Nephron progenitor cell (in vitro differentiated cells): ENCODE results near the gene CPEB4.
A peak's percentile ranks its signal among the peaks of the same experiment; 100 is the strongest.

Source experiments
- DNase-seq: peaks from one replicate; pipeline ENCODE4 v3.0.0; 2021
- H3K27ac Mint-ChIP-seq: 2 replicates; pipeline ENCODE4 v1.8.0; 2021; ENCODE audit warnings: mild to moderate bottlenecking, moderate library complexity, mixed read lengths
- H3K27me3 Mint-ChIP-seq: 2 replicates; pipeline ENCODE4 v1.8.0; 2021; ENCODE audit warnings: mild to moderate bottlenecking, low read depth, mixed read lengths; ENCODE audit not compliant: poor library complexity
- H3K36me3 Mint-ChIP-seq: 2 replicates; pipeline ENCODE4 v1.8.0; 2021; ENCODE audit warnings: low read depth, mixed read lengths
- H3K4me1 Mint-ChIP-seq: 2 replicates; pipeline ENCODE4 v1.8.0; 2021; ENCODE audit warnings: mixed read lengths
- H3K4me3 Mint-ChIP-seq: 2 replicates; pipeline ENCODE4 v1.8.0; 2021; ENCODE audit warnings: mild to moderate bottlenecking, moderate library complexity, mixed read lengths
- H3K9me3 Mint-ChIP-seq: 2 replicates; pipeline ENCODE4 v1.8.0; 2021; ENCODE audit warnings: mild to moderate bottlenecking, moderate library complexity, mixed read lengths
- TF ChIP-seq, protein P1 (sequence below): fragments of 200-600 bp; sonication (generic); IDR thresholded peaks from 2 replicates; pipeline ENCODE4 v1.5.0; 2021; ENCODE audit warnings: antibody characterized with exemption

CPEB4 gene

DNA sequence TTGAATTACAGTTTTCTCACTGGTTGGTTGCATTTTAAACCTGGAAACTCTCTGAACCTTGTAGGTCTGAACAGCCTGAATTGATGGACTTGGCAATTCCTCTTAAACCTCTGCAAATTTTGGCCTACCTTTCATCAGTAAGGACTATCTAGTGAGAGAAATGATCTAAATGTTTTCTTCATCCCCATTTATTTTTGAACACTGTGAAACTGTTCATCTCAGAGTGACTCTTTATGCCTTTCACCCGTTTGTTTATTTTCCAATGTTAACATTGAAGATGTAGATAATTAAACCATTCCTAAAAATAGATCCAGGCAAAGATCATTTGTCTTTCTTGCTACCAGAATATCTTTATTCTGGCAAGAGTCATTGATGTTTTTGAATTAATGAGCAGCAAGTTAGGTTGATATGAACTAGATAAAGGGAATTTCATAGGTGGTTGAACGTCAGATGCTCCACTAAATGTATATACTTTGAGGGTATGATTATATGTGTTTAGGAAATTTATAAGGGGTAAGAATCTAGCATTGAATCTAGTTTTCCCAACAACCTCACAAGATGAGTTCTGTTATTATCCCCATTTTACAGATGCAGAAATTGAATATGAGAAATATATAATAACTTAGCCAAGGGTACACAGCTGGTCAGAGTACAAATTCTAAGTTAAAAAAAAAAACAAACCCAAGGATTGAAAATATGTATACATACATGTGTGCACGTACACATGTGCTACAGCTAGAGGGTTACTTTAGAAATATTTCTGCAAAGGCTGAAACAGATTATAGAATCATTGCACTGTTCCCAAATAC, 3.4 kb downstream of the CPEB4 start:
- Mint-ChIP-seq H3K27me3 (peaks cover 27% of the 10 kb centered on the region), H3K36me3 (no peaks in the 10 kb centered on the region), H3K4me3 (peak overlapping the region; percentile 64), H3K9me3 (no peaks in the 10 kb centered on the region), H3K27ac (no peak overlapping the region), H3K4me1 (peaks cover 50% of the 10 kb centered on the region)
- DNase-seq, result no peak
- TF ChIP-seq, protein P1, sequence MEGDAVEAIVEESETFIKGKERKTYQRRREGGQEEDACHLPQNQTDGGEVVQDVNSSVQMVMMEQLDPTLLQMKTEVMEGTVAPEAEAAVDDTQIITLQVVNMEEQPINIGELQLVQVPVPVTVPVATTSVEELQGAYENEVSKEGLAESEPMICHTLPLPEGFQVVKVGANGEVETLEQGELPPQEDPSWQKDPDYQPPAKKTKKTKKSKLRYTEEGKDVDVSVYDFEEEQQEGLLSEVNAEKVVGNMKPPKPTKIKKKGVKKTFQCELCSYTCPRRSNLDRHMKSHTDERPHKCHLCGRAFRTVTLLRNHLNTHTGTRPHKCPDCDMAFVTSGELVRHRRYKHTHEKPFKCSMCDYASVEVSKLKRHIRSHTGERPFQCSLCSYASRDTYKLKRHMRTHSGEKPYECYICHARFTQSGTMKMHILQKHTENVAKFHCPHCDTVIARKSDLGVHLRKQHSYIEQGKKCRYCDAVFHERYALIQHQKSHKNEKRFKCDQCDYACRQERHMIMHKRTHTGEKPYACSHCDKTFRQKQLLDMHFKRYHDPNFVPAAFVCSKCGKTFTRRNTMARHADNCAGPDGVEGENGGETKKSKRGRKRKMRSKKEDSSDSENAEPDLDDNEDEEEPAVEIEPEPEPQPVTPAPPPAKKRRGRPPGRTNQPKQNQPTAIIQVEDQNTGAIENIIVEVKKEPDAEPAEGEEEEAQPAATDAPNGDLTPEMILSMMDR, result no peak

DNA sequence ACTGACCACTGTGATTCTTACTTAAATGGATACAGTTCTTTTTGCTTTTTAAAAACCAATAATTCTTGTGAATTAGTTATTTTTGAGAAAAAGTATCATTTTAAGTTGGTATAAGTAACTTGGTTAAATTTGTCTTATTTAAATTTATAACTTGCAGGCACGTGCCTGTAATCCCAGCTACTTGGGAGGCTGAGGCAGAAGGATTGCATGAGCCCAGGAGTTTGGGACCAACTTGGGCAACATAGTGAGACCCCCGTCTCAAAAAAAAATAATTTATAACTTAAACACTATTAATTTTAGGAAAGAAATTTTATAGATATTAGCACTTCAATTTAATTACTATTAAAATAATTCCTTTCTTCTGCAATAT, 5.0 kb downstream of the CPEB4 start:
- TF ChIP-seq, protein P1, result no peak
- no peak overlapping the region for H3K27ac Mint-ChIP-seq
- H3K36me3 Mint-ChIP-seq, result no peaks in the 10 kb centered on the region
- peaks cover 44% of the 10 kb centered on the region for H3K4me1 Mint-ChIP-seq
- H3K9me3 Mint-ChIP-seq, result no peaks in the 10 kb centered on the region
- no peak for DNase-seq
- no peak overlapping the region for H3K4me3 Mint-ChIP-seq
- peaks cover 25% of the 10 kb centered on the region for H3K27me3 Mint-ChIP-seq

DNA sequence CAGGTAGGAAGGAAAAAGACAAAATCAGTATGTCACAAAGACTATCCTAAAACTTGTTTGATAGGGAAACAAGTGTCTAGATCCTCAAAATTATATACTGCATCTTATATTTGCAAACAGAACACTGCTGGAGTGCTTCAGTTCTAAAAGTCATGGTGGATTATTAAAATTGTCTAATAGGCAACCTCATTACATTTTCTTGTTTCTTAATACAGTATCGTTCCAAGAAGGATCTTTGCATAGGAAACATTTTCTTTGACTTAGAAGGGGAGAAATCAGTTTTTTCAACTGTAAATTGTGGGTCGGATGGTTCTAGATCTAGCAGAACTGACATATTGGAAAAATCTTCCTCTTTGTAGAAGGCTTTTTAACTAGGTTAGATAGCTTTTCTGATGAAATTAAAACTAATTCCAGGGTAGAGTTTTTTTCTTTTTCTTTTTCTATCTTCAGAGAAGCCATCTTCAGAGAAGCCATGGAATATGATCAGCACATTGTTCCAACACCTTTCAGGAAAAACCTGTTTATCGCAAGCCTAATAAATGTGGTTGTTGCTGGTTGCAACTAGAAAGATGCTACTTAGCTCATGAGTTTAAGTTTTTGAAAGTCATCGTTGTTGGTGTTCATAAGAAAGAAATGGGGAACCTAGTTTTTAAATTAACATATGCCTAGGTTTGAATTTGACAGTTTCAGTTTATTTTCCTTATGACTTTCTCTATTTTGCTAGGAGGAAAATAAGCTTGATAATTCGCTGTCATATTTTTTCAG, 7.4 kb downstream of the CPEB4 start:
- peaks cover 8% of the 10 kb centered on the region for H3K27me3 Mint-ChIP-seq
- H3K27ac Mint-ChIP-seq, result no peak overlapping the region
- TF ChIP-seq, protein P1, result no peak
- H3K9me3 Mint-ChIP-seq, result no peaks in the 10 kb centered on the region
- DNase-seq, result no peak
- no peak overlapping the region for H3K4me3 Mint-ChIP-seq
- H3K4me1 Mint-ChIP-seq, result peaks cover 23% of the 10 kb centered on the region
- no peaks in the 10 kb centered on the region for H3K36me3 Mint-ChIP-seq

DNA sequence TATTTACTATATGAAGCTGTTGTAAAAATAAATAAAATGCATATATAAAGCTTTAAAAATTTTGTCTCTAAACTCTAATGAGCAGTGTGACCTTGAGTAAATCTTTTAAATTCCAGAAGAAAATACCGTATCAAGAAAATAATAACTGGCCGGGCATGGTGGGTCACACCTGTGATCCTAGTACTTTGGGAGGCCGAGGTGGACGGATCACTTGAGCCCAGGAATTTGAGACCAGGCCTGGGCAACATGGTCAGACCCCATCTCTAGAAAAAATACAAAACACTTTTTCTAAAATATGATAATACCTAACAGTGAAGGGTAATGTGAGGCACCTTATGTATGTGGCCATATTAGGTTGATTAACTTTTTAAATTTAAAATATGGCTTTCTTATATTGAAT, 8.5 kb downstream of the CPEB4 start:
- TF ChIP-seq, protein P1, result no peak
- Mint-ChIP-seq H3K27ac (no peak overlapping the region), H3K9me3 (no peaks in the 10 kb centered on the region), H3K4me1 (peaks cover 14% of the 10 kb centered on the region), H3K27me3 (peaks cover 6% of the 10 kb centered on the region), H3K36me3 (no peaks in the 10 kb centered on the region), H3K4me3 (no peak overlapping the region)
- DNase-seq, result no peak

DNA sequence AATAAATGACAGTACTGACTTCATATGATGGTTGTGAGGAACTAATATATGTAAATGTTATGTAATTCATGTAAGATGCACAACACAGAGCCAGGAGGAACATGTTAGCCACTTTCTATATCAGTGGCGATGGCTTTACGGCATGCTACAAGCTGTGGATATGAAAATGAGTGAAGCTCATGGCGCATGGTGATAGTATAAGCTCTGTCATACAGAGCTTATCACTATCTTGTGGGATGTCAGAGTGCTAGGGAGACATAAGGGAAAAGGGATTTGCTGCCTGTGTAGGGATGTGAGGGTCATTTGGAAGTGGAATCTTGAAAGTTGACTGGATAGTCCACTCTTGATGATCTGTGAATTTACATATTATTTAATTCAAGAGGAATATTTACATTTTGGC, 13.6 kb downstream of the CPEB4 start:
- Mint-ChIP-seq H3K27ac (no peak overlapping the region), H3K27me3 (peaks cover 3% of the 10 kb centered on the region), H3K4me1 (no peaks in the 10 kb centered on the region), H3K9me3 (no peaks in the 10 kb centered on the region), H3K36me3 (no peaks in the 10 kb centered on the region), H3K4me3 (no peak overlapping the region)
- TF ChIP-seq, protein P1, result no peak
- no peak for DNase-seq
